A673 (cell line): ENCODE data around the gene VAMP2. TPM values are rescaled to one million over a fixed set of nuclear protein-coding genes. Genes with fewer than 3 reads are reported as not detected.

Experiments used
- BruUV-seq: library from RNA; stranded (reverse); fragments of 400-500 nt; replicated peaks from 2 replicates; lab custom pipeline; 2021; lab: Mats Ljungman, UMichigan
- CTCF ChIA-PET: fragments of 300-600 bp; sonication (Branson Sonifier 250); formaldehyde crosslinking; loops from one replicate; lab custom pipeline; 2022; ENCODE audit warnings: antibody characterized with exemption; lab: Charles Lee
- POLR2A ChIA-PET: fragments of 300-600 bp; sonication (Branson Sonifier 250); formaldehyde crosslinking; loops from one replicate; lab custom pipeline; 2022; ENCODE audit warnings: antibody characterized with exemption; ENCODE audit not compliant: low non-redundant PET; lab: Charles Lee
- DNase-seq: peaks from one replicate; pipeline ENCODE4 v3.0.0-alpha.2; 2015; ENCODE audit warnings: low spot score
- H3K27ac ChIP-seq: fragments of 200-600 bp; sonication (generic); 2 replicates; pipeline ENCODE4 v1.5.1; 2016; ENCODE audit warnings: mixed run types, low read depth, mild to moderate bottlenecking, mixed read lengths, antibody characterized with exemption, low read length; ENCODE audit not compliant: poor library complexity, severe bottlenecking
- H3K27me3 ChIP-seq: fragments of 200-600 bp; sonication (generic); replicated peaks from 2 replicates; pipeline ENCODE4 v1.6.1; 2017; ENCODE audit warnings: mixed run types, low read depth, mild to moderate bottlenecking, mixed read lengths, antibody characterized with exemption, low read length; ENCODE audit not compliant: insufficient read depth, poor library complexity
- H3K36me3 ChIP-seq: fragments of 200-600 bp; sonication (generic); 2 replicates; pipeline ENCODE4 v1.6.1; 2016; ENCODE audit warnings: mixed run types, mild to moderate bottlenecking, mixed read lengths, antibody characterized with exemption, low read length; ENCODE audit not compliant: insufficient read depth, poor library complexity, severe bottlenecking
- H3K4me1 ChIP-seq: fragments of 200-600 bp; sonication (generic); 2 replicates; pipeline ENCODE4 v1.6.1; 2017; ENCODE audit warnings: mixed run types, mild to moderate bottlenecking, mixed read lengths, antibody characterized with exemption, low read length; ENCODE audit not compliant: insufficient read depth, poor library complexity, severe bottlenecking
- H3K4me3 ChIP-seq: fragments of 200-600 bp; sonication (generic); 2 replicates; pipeline ENCODE4 v1.5.1; 2016; ENCODE audit warnings: low read depth, mixed run types, mild to moderate bottlenecking, mixed read lengths, low read length; ENCODE audit not compliant: poor library complexity, severe bottlenecking
- H3K9me3 ChIP-seq: fragments of 200-600 bp; sonication (generic); 2 replicates; pipeline ENCODE4 v1.6.1; 2016; ENCODE audit warnings: mixed run types, low read depth, mild to moderate bottlenecking, mixed read lengths, antibody characterized with exemption, low read length; ENCODE audit not compliant: poor library complexity, severe bottlenecking
- EZH2 ChIP-seq: fragments of 200-600 bp; sonication (generic); IDR thresholded peaks from 2 replicates; pipeline ENCODE4 v1.6.1; 2017; ENCODE audit warnings: borderline replicate concordance, low read depth, mild to moderate bottlenecking, mixed read lengths, antibody characterized with exemption, low read length; ENCODE audit not compliant: poor library complexity, severe bottlenecking
- intact Hi-C: fragments of 100-400 bp; cut with micrococcal nuclease; formaldehyde crosslinking; loops from one replicate; pipeline ENCODE4 v1.10.0; 2022; ENCODE audit not compliant: unreplicated experiment
- total RNA-seq: library from RNA; stranded (reverse); gene quantifications from 2 replicates; pipeline ENCODE4 v1.2.3, GENCODE V29; 2021
- TF ChIP-seq, protein P1 (sequence below): fragments of 300-800, 200-600 bp; sonication (generic); conservative IDR thresholded peaks from 2 replicates; pipeline ENCODE4 v1.5.1; 2017; ENCODE audit warnings: low read depth, mild to moderate bottlenecking, antibody characterized with exemption, low read length, moderate library complexity, mixed read lengths

VAMP2 gene
- total RNA-seq, 1 experiment from 2014 or later: 41.3 TPM

DNA sequence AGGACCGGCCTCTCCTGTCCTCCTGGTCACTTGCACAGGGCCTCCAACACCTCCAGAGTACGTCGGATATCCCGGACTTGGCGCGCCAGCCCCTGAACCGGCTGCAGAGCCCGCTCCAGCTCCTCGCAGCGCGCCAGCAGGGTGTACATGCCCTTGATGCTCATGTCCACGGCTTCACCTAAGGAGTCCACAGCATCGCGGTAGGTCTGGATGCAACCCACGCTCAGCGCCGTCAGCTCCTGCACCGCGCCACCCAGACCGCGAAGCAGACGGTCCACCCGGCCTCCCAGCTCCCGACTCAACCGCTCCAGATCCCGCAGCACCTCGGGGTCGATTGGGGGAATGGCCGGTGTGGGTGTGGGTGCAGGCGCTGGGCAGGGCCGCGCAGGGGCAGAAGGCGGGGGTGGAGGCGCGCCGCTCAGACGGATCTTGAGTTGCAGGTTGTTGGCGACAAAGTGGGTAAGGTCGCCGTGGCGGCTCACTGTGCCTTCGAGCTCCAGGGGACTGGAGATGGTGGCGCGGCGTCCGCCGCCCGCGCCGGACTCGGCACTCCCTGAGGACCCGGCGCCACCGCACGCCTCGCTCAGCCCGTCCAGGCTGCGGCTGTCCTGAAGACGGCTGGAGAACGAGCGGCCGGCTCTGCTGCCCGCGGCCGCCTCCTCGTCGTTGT is 26.4 kb upstream of the VAMP2 start:
- no peaks in the 10 kb centered on the region for H3K27me3 ChIP-seq
- TF ChIP-seq EZH2: no peak
- TF ChIP-seq, protein P1, sequence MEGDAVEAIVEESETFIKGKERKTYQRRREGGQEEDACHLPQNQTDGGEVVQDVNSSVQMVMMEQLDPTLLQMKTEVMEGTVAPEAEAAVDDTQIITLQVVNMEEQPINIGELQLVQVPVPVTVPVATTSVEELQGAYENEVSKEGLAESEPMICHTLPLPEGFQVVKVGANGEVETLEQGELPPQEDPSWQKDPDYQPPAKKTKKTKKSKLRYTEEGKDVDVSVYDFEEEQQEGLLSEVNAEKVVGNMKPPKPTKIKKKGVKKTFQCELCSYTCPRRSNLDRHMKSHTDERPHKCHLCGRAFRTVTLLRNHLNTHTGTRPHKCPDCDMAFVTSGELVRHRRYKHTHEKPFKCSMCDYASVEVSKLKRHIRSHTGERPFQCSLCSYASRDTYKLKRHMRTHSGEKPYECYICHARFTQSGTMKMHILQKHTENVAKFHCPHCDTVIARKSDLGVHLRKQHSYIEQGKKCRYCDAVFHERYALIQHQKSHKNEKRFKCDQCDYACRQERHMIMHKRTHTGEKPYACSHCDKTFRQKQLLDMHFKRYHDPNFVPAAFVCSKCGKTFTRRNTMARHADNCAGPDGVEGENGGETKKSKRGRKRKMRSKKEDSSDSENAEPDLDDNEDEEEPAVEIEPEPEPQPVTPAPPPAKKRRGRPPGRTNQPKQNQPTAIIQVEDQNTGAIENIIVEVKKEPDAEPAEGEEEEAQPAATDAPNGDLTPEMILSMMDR: no peak
- H3K36me3 ChIP-seq: no peaks in the 10 kb centered on the region
- no peak for DNase-seq
- H3K27ac ChIP-seq: peak overlapping the region; percentile 76
- peaks cover 27% of the 10 kb centered on the region for H3K4me1 ChIP-seq
- H3K9me3 ChIP-seq: no peaks in the 10 kb centered on the region
- intact Hi-C loops: no loop called here
- ChIA-PET POLR2A (interaction anchor here (0.6 kb wide), 1 partner anchor 28 kb away, joined by 3 read pairs; no protein-coding TSS in a partner anchor), CTCF (interaction anchor here (0.5 kb wide), 1 partner anchor 19 kb away, joined by 8 read pairs; no protein-coding TSS in a partner anchor)
- no TSS peak for BruUV-seq
- peak overlapping the region; percentile 82 for H3K4me3 ChIP-seq

DNA sequence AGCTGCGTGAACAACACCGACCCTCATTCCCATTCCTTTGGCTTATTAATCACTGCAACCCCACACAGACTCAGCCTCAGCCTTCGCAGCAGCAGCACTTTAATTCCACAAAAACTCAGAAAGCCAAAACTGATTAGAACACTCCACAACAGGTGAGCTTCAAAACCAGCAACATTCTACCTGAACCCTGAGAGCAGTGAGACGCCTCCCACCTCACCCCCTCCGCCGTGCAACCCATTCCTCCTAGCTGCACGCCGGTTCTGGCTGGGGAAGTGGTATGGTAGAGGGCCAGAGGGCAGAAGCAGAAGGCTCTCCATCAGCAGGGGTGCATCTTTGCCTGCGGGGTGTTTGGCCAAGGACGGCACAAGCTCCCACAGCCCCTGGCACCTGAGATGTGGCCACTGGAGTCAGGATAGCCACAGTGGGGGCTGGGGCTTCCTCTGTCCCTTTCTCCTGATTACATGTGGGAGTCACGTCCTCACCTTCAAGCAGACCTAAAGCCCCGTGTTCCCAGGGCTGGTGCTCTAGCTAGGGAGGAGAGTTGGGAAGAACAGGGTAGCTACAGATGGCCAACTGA is 25.6 kb upstream of the VAMP2 start:
- no peak for DNase-seq
- ChIA-PET POLR2A (interaction anchor here (0.6 kb wide), 2 partner anchors 27 to 31 kb away, joined by 3 to 6 read pairs; no protein-coding TSS in a partner anchor), CTCF (no interaction called here)
- BruUV-seq: no TSS peak
- peak overlapping the region; percentile 82 for H3K4me3 ChIP-seq
- no peaks in the 10 kb centered on the region for H3K36me3 ChIP-seq
- H3K27ac ChIP-seq: peak overlapping the region; percentile 76
- TF ChIP-seq, protein P1: no peak
- no peak for TF ChIP-seq EZH2
- H3K9me3 ChIP-seq: no peaks in the 10 kb centered on the region
- no peaks in the 10 kb centered on the region for H3K27me3 ChIP-seq
- peaks cover 27% of the 10 kb centered on the region for H3K4me1 ChIP-seq
- intact Hi-C loops: no loop called here

DNA sequence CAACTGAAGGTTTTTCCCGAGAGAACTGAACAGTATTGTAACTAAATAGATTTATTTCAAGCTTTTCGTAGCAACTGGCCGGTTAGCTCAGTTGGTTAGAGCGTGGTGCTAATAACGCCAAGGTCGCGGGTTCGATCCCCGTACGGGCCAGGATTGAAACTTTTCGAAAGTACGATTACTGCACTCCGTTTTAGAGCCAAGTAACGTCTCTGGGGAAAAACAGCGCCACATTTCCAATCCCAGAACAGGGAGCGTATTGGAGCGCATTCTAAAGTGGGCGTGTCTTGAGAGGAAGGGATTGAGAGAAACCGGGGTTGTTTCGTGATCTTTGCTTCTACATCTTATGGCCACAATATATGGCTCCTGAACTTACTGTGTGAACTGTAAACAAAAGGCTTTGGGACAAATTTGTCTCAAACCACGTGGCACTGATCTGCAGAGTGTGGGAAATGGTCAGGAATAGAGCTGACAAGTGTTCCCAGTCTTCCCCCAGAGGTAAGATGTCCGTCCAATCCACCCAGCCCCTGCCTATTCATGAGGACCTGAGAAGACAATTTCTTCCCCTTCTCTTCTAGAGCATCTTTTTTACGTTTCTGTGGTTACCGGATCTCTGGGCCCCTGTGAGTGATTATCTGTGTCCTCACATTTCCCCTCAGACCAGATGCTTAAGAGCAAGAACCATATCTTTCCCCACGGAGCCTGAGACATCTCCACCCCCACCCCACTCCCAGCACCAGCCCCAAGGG is 24.9 kb upstream of the VAMP2 start:
- TSS peak; percentile 100 for BruUV-seq
- intact Hi-C loops: loop anchor here (1.0 to 2.0 kb wide), 5 partner anchors 23 to 68 kb away; partner anchors contain the start of gene AURKB
- peak; percentile 100 for DNase-seq

More for the DNA sequence above, 24.9 kb upstream of the VAMP2 start:
- Histone ChIP-seq H3K36me3 (no peaks in the 10 kb centered on the region), H3K4me1 (peaks cover 25% of the 10 kb centered on the region), H3K27ac (peak overlapping the region; percentile 85), H3K27me3 (no peaks in the 10 kb centered on the region), H3K4me3 (peak overlapping the region; percentile 82), H3K9me3 (no peaks in the 10 kb centered on the region)
- TF ChIP-seq, protein P1: no peak
- TF ChIP-seq EZH2: no peak
- ChIA-PET CTCF (no interaction called here), POLR2A (interaction anchor here (0.6 kb wide), 2 partner anchors 31 to 217 kb away, joined by 6 to 12 read pairs; no protein-coding TSS in a partner anchor)
